G401.6 (cell line): ENCODE data around the gene ATG7.
"Not testable (repeated sequence)": the region's sequence is repeated elsewhere in the genome, so short reads cannot be mapped to it uniquely, and the experiment has no call there.

ENCODE experiments used
- FAIRE-seq: peaks from 2 replicates; lab custom pipeline; 2012; peaks lifted over from hg19 to GRCh38; lab: Jason Lieb, UNC

The ATG7 gene

DNA sequence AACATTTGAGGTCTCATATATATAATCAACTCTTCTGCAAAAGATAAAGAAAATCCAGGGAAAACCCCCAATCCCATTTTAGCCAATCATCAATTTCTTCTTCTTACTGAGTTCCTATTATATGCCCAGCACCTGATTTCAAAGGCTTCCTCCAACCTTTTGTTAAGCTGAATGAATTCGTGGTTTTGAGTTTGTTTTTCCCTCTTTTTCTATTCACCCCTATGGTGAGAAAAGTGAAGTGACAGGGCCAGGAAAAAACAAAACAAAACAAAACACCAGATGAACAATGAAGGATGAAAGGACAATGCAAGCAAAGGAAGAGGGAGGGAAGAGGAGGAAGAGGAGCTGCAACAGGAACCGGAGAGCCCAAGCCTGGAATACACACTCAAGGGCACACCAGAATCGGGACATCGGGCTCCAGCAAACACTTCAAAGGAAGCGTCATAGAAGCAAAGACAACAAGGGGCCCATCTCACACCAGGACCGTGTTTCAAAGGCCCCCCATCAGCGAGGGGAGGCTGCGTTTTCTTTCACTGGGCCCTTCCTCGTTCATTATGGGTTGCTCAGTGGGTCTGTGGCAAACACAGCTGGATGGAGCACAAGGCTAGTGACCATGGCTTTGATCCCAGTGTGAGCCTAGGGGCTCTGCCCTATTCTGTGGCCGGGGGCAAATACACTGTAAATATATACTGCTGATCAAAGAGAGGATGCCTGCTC is 321.3 kb downstream of the ATG7 start:
- FAIRE-seq = no peak

DNA sequence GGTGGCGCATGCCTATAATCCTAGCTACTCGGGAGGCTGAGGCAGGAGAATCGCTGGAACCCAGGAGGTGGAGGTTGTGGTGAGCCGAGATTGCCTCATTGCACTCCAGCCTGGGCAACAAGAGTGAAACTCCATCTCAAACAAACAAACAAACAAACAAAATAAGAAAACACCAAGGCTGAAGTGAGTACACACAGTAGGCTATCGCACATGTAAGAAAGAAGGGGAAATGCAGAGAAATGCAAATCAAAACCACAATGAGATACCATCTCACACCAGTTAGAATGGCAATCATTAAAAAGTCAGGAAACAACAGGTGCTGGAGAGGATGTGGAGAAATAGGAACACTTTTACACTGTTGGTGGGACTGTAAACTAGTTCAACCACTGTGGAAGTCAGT is 322.8 kb downstream of the ATG7 start:
- not testable (repeated sequence) for FAIRE-seq

DNA sequence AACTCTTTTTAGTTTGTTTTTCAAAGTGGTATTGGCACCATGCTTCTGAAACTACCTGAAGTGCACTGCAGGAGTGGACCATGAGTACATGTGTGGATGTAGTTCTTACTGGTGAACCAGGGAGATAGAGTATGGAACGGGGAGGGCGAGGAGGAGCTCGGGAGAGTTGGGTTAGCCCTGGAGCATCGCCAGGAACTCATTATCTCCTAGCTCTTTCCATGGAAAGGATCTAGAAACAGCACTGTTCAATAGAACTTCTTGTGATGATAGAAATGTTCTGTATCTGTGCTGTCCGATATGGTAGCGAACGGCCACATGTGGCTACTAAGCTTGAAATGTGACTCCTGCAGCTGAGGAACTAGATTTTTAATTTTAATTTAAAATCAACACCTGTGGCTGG is 324.2 kb downstream of the ATG7 start:
- FAIRE-seq = no peak

DNA sequence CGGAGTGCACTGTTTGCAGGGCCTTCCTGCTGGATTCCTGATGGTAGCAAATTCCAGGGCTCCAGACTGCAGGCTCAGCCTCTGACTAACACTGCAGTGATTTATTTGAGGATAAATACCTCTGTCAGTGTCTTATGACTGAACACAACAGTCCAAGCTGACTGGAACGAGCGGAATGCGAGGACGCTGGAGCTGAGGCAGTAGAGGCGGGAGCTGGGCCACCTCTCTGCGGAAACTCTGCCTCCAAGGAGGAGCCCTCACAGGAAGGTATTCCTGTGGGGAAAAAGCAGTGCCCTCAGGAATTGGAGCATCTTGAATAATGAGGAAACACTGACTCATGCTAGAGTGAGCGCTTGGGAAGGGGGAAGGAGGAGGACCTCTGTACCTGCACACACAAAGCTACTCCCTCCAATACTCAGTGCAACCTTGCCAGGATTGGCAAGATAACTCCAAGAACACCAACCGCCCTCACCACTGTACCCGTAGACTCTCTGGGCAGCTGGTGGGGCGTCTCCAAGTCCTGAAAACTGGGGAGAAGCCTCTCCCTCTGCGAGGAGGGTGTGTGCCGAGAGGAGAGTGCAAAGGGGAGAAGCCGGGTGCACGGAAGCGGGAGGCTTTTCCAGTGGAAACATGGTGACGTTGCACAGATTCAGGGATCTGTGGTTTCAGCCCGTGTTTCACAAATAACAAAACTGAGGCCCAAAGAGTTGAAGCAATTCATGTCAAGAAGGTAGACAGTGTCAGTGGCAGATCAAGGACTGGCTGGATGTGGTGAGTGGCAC is 328.5 kb downstream of the ATG7 start:
- peak; percentile 99 for FAIRE-seq

DNA sequence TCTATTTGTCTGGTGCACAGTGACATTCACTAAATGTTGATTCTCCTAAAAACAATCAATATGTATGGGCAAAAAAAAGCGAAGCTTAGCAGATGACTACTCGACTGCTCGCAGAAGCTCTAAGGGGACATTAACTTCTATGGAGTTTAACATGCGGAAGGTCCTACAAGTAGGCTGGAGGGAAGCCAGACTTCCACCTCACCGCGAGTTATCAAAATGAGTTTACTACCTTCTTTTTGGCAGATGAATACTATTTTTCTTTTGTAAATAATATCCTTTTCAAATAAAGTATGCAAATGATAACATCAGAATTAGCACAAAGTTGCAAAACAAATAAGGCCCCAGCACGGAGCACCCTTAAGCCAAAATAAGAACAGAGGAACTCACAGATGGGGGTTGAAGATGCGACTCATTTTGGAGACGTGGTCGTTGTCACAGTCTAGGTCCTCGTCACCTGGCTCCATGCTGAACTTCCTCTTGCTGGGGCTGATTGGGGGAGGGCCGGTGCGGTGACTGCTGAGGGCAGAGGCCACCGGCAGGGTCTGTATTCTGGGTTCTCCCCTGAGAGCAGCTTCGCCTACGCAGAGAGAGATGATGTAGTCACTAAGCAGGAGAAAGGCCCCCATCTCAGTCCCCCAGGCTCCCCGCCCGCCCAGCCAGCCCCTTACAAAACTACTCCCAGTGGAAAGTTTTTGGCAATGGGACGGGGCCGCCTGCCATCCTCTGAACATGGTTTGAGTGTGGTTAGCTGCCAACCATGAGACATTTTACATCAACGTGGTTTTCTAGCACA is 329.4 kb downstream of the ATG7 start:
- peak; percentile 27 for FAIRE-seq

DNA sequence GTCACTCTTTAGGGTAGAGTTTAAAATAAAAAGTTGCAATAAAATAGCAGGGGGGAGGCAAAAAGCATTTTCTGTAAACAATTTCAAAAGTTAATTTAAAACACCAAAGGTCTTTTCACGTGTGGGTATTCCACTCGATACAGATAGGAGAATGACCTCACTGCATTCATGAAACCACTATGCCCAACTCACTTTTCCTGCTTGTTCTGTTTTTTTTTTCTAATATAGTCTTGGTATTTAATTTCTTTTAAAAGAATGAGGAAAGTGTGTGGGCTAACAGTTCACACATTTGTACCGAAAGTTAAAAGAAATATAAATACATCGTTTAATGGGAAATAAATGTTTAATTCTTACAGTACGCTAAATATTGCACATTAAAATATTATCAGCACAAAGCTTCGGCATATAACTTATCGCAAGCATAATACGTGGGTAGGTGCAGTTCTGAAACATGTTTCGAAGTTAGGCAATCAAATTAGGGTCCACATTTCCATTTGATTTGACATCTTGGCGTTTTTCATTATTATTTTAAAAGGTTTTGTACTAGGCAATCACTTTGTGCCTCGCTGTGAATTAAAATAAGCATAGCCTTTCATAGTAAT is 330.1 kb downstream of the ATG7 start:
- no peak for FAIRE-seq

DNA sequence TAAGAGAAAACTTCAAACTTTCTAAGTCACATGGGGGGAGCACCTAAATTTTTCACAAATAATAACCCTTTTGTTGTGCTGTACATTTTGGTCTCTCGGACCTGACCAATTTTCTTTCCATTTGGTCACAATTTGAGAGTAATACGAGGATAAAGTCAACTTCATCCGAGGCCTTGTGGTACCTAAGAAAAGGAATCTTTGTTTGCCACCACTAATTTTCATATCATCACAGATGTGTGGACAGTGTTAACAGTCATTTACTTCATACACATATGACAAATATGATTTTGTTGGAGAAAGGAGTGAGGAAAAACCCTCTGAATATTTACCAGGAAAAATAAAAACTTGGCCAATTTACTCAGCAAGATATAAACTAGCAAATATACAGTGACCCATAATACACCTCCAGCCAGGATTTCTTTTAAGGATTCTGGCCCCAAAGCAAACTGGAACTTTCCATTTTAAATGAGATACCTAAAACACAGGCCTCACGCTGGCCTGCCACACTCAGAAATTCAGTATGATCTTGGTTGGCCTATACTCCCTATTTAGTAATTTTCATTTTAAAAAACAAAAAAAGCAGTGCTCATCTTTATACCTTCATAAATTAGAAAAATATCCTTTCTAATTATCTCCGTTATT is 330.8 kb downstream of the ATG7 start:
- FAIRE-seq = no peak

DNA sequence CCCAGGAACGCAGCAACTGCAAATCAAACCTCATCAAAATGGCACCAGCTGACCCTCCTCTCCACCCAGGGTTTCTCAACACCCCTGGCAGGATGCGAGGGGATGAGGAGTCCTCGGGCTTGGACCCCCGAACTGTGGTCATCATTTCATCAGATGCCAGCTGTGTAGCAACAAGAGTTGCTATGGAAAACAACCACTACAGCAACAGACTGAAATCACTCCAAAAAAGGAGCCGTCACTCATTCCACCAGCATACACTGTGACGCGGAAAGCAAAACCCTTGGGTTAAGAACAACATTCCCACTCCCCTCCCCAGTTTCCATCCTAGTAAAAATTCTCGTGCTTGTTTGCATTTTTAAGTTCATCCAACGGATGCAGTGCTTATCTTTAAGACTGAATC is 331.4 kb downstream of the ATG7 start:
- FAIRE-seq = no peak

DNA sequence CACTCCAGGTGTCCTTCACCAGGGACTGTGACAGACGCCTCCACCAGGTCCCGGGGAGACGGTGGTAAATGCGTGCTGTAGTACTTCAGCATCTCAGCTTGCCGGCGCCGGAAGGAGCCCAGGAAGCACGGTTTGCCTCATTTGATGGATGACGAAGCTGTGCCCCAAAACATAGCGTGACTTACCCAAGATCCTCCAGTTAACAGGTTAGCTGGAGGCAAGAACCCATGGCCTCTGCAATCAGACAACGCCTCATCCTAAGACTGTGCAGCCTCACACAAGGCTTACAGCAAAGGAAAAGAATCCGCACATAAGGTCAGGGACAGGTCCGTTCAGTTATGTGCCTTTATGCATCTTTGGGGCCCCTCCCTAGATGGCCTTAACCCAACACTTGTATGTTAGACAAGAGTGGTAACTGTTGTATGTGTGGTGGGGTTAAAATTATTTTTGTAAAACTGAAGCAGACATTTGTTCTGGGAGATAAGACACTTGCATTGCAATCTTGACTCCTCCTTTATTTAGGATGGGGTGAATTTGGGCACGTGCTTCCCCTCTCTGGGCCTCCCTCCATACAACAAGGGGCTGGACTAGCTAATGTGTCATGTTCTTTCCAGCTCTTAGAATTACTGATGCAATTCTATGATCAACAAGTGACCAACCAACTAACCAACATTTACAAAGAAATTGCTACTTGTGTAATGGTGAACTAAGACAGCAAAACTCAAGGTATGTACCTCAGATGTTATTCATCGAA is 332.1 kb downstream of the ATG7 start:
- FAIRE-seq = no peak

DNA sequence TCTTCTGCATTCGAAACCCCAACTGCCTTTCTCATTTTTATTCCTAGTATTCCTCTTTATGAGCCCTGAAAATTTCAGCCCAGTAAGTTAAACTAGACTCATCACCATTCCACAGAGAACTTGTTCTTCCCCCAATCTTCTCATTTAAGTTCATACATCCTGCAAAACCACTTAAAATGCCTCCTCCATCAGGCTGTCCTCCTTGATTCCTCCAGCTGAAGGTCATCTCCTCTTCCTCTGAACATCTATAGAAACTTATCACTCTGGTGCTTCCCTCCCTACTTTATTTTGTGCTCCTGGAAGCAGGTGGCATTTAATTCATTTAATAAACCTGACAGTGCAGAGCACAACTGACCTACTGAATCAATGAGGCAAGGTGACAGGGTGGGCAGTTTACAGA is 333.2 kb downstream of the ATG7 start:
- FAIRE-seq = no peak

DNA sequence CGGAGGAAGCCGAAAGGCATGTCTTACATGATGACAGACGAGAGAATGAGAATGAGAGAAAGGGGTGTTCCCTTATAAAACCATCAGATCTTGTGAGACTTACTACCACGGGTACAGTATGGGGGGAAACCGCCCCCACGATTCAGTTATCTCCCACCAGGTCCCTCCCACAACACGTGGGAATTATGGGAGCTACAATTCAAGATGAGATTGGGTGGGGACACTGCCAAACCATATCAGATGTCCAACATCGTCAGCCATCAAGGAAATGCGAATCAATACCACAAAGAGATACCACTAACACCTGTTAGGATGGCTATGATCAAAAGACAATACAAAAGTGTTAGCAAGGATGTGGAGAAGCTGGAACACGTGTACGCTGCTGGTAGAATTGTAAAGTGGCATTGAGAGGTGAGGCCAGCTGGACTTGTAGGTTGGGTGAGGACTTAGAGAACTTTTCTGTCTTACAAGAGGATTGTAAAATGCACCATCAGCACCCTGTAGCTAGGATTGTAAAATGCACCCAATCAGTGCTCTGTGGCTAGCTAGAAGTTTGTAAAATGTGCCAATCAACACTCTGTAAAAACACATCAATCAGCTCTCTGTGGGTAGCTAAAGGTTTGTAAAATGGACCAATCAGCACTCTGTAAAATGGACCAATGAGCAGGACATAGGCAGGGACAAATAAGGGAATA is 334.0 kb downstream of the ATG7 start:
- no peak for FAIRE-seq

DNA sequence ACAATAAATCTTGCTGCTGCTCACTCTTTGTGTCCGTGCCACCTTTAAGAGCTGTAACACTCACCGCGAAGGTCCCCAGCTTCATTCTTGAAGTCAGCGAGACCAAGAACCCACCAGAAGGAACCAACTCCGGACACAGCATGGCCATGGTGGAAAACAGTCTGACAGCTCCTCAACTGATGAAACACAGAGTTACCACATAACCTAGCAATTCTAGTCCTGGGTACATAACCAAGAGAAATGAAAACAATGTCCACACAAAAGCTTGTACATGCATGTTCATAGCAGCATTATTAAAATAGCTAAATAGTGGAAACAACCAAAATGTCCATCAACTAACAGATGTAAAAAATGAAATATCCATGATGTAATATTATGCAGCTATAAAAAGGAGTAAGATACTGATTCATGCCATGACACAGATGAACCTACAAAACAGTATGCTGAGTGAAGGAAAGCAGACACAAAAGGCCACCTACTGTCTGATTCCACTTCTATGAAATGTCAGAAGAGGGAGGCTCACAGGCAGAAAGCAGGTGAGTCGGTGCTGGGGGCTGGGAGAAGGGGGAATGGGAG is 334.8 kb downstream of the ATG7 start:
- no peak for FAIRE-seq
